ENCODE data around the gene SEMA7A.
"Not testable (repeated sequence)": the region's sequence is repeated elsewhere in the genome, so short reads cannot be mapped to it uniquely, and the experiment has no call there.

SEMA7A gene

DNA sequence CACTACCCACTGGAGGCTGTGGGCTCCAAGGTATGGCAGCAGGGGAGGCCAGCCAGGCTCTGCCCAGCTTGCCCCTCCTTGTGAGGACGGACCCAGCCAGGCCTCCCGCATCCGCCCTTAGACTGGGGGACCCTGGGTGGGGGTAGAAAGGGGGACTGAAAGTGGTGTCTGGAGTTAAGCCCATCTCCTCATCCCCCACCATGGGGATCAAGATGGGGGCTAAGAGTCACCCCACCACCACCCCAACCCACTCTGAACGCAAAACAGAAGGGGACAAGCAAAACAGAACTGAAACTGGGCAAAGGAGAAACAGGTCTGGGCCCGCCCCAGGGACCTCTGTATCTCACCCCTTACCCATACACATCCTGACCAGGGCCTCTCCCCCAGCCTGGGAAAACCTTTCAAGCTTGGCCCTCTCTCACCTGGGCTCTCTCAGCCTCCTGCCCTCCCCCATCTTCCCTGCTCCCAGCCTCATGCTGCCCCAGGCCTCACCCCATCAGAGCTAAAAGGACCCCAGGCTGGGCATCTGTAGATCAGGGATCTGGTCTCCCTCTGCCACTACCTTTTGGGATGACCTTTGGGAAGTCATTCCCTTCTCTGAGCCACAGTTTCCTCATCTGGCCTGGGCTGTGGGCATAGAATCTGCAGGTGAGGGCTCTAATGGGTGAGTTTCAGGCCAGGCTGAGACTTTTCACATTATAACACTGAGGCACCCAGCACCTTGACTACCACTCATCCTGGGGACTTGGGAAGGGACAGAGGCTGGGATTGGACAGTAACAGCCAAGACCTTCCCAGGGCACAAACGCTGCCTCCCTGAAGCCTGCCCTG, 36.3 kb downstream of the SEMA7A start:
- DNase-seq = no peak

DNA sequence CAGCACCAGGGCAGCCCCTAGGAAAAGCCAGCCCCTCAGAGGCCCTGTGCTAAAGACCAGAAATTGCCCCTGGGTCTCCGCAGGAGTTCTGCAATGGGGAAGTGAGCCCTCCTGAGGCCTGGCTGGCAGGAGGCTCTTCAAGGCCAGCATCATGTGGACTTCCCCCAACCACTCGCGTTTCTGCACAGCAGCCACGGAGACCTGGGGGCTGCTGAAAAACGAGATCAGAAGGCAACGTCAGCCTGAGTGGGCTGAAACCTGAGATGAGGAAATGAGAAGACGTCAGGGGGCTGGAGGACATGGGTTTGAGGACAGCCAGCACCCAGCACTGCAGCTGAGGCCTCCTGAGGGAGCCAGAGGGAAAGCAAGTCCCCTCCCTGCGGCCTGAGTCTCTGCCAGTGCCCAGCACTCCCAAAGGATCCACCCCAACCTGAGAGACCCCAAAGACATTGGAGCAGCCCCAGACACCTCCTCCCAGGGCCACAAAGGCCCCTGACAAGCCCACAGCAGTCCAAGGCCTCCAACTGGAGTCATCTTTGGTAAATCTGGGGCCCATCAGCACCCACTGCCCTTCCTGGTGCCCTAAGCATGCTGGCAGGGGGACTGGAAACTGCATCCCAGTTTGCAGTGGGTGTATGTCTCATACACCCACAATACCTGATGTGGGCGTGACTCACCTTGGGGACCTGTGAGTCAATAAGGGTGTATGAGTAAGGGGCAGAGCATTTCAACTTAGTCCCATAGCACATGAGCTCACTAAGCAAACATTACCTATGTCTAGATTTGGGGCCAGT, 37.1 kb downstream of the SEMA7A start:
- no peak for DNase-seq

DNA sequence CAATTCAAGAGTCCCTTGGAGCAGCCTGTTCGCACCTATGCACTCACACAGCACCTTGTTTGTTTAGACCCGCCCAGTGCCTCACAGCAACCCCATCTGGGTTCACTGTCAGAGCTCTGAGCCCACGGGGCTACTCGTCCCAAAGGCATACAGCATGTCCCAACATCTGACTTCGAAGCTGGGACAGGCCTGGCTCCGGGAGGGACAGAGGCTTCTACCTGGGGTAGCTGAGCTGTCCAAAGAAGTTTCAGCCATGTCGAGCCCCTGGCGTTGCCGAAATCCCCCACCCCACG, 37.7 kb downstream of the SEMA7A start:
- DNase-seq = no peak

DNA sequence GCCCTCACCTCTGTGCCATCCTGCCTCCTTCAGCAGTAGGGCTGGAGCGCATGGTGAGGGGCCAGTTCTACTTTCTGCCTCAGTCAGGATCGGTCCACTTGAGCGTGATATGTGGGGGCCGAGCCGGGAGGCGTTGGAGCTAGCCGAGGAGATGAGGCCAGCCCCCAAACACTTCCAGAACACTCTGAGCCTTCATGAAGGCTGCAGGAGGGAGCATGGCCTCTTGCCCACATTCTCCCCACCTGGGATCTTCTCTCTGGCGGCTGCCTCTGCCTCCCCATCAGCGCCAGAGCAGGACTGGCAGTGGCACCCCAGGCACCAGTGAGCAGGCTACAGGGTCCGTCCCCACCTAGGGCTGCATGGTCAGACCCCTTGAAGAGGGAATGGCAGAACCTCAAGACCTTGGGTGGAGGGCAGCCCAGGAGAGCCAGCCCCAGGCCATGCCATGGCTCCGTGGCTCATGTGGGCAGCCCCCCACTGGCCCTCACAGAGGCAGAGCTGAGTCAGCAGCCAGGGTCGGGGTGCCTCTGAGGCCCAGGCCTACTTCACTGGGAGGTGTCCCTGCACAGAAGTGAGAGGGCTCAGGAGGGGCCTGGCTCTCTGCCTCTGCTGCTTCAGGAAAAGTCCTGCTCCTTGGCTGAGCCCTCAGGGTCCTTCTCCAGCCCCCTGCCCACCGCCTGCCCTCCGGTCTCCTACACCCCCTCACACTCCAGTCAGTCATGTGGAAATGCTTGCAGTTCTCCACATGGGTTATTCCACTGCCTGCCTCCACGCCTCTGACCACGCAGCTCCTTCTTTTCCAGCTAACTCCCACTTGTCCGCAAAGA, 38.2 kb downstream of the SEMA7A start:
- DNase-seq = no peak

DNA sequence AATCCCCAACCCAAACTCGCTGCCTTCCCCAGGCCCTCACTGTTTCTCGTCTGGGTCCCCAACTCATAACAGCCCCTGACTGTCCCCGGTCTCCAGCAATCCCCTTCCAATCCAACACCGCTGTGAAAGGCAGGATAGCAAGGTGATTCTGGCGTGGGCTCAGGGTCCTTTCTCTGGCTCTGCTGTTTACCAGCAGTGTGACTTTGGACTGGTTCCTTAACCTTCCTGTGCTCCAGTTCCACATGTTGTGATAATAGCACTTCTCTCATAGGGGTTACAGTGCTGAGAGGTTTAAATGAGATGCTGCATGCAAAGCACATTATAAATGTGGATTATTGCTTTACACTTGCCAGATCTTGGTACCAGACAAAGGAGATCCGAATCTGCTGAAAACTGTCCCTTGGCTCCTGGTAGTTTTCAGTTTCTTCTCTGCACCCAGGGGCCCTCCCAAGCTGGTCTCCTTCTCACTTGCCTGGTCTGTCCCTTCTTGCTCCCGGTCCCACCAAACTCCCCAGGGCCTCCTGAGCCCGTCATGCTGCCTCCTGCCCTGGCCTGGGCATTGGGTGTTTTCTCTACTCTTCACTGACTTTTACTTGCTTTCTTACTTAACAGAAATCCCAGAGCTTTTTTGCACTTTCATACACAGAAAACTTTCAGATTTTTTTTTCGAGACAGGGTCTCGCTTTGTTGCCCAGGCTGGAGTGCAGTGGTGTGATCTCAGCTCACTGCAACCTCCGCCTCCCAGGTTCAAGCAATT, 39.5 kb downstream of the SEMA7A start:
- DNase-seq = no peak

DNA sequence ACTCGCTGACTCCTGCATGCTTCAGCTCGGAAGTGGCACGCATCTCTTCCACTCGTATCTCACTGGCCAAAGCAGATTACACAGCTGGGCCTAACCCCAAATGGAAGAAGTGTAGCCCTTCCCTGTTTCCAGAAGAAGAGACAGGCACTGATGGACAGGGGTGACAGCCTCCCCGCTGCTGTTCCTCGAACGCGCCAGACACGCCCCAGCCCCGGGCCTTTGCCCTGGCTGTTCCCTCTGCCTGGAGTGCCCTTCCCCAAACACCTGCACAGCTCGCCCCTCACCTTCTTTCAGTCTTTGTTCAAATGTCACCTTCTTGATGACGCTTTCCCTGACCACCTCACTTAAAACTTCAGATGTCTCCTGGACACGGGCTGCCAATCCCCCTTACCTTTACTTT, 40.3 kb downstream of the SEMA7A start:
- no peak for DNase-seq

DNA sequence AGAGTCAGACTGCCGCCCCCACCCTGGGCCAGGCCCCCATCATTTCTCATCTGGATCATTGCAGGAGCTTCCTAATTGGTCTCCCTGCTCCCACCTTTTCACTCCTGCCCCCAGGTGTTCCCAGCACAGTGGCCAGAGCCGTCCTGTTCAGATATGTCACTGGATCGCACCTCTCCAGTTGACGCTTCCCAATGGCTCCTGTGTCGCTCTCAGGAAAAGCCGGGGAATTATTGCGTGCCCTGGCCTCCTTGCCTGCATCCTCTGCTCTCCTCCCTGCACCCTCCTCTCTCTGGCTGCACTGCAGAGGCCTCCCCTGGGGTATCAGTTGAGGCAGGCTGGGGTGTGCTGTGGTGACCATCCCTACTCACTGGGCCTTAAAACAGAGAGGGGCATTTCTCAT, 40.9 kb downstream of the SEMA7A start:
- no peak for DNase-seq

DNA sequence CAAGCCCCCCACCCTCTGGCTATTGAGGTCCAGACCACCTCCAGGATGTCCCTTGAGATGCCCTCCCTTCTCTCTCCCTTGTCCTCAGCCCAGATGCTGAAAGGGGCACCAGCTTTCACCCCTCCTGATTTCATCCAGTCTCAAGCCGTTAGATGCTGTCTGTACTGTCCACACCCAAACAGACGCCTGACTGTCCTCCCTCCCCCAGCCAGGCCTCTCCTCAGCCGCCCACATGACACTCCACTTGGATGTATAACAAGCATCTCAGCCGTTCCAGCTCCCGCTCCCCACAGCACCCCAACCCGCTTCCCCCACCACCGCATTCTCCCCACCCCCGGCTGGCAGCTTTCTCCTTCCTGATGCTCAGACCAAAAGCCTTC, 41.3 kb downstream of the SEMA7A start:
- no peak for DNase-seq

DNA sequence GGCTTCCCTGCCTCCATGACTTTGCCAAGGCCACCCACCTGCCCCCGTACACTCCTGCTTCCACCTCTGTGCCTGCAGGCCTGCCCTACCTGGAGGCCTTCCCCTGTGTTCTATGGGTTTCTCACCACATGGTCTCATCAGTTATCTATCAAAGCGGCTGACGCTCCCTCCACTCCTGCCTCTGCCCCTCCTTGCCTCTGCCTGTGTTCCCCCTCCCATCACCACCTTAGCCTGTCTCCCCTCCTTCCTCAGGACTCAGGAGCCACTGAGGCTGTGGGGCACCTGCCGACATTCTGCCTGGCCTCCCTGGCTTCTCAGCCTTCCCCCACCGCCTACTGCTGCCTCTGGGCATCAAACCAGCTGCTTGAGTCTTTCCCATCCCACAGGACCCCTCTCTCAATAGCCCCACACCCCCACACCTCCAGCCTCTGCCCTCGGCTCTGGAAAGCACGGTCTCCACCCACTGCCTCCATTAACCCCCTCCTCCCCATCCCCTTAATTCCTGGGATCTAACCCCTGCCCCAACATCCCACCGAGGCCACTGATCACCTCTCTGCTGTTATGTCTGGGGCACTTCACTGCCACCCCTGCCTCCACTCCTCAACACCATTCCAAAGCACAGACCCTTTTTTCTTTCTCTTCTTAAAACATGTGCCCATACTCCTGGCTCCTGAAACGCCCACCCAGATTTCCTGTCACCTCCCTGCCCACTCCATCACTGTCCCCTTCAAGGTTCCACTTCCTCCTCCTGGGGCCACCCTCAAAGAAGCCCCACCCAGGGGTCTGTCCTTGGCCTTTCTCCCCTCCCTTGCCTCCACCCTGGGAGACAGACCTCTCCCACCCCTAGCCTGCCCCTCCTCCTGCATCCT, 41.9 kb downstream of the SEMA7A start:
- DNase-seq = no peak

DNA sequence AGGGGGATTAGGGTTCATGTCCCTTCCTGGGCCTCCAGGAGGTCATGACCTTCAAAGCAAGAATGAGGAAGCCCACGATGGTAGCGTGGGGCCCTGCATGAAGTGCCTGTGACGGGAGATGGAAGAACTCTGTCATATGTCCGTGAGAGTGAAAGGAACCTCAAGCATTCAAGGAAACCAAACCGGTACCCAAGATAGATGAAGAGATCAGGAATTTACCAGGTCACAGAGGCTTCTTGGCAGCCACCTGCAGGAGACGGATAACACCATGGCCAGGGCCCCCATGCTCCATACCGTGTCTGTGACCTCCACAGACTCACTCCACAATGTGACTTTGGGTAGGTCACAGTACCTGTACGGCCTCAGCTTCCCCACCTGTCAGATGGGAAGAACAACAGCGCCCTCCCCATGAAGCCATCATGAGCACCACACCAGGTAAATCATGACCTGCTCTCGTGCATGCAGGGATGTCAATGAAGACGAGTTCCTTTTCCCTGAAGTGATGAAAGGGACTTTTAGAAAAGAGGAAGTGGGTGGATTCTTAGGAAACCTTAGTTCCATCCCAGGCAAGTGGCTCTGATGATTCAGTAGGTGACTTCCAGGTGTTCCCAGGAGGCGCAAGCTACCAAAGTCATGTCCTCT, 43.0 kb downstream of the SEMA7A start:
- no peak for DNase-seq

DNA sequence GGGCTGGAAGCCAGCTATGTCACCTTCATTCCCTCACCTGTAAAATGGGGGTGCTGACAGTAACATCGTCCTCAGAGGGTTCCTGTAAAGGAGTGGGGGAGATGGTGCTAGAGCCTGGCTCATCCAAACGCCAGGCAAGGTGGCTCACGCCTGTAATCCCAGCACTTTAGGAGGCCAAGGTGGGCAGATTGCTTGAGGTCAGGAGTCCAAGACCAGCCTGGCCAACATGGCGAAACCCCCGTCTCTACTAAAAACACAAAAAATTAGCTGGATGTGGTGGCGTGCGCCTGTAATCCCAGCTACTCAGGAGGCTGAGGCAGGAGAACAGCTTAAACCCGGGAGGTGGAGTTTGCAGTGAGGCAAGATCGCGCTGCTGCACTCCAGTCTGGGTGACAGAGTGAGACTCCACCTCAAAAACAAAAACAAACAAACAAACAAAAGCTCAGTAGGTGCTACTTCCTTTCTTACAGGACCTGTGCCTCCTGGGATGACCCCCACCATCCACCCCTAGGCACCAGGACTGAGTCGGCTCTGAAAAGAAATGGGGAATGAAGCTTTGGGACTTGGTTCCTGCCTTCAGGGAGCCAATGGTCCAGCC, 43.6 kb downstream of the SEMA7A start:
- not testable (repeated sequence) for DNase-seq

DNA sequence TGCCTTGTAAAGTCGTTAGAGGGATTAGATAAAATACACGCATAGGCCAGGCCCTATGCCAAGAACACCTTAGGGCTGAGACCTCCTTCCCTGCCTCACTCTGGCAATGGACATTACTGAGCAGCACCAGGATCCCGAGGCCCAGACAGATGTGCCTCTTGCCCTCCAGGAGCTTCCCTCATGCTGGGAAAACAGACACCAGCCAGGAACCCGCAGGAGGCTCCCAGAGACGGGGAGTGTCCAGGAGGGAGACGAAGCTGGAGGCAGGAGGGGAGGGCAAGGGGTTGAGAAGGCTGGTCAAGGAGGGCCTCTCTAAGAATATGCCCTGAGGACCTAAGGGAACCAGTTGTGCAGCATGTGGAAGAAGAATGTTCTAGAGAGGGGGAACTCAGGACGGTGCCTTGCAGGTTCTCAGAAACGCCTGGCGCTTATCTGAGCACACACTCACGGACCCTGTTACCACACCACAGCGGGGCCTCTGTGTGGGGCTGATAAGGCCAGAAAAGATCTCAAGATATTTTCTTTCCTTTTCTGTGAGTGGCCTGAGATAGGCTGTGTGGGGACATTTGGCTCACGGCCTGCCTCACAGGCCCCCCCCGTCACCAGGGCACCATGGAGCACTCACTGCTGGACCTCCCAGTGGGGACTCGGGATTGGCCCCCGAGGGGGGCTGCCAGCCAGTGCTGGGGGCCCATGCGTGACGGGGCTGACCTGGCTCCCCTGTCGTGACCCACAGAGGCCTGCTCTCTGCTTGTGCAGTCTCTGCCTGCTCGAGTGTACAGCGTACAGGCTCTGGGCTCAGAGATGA, 44.3 kb downstream of the SEMA7A start:
- DNase-seq = no peak

DNA sequence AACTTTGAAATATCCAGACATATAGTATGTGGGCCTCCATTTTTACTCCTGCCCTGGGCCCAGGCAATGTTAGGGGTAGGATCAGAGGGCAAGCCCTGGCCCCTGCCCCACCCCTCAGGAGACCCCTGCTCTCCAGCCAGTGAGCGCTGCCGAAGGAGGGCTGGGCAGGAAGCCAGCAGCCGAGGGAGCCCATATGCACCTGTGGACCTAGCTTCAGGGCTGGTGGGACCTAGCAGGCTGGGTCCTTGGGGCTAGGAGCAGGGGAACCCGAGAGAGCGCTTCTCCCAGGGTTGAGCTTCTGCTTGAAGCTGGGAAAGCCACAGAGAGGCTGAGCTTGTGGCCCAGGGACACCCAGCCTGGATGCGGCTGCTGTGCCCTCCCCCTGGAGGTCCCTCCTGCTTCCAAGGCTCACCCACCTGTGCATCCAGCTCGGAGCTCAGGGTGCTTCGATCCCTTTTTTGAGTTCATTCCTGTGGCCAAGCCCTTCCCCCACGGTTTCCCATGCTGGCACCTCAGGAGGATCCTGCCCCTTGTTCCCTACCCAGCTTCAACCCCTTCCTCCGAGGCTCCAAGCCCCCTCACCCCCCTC, 45.3 kb downstream of the SEMA7A start:
- DNase-seq = no peak

DNA sequence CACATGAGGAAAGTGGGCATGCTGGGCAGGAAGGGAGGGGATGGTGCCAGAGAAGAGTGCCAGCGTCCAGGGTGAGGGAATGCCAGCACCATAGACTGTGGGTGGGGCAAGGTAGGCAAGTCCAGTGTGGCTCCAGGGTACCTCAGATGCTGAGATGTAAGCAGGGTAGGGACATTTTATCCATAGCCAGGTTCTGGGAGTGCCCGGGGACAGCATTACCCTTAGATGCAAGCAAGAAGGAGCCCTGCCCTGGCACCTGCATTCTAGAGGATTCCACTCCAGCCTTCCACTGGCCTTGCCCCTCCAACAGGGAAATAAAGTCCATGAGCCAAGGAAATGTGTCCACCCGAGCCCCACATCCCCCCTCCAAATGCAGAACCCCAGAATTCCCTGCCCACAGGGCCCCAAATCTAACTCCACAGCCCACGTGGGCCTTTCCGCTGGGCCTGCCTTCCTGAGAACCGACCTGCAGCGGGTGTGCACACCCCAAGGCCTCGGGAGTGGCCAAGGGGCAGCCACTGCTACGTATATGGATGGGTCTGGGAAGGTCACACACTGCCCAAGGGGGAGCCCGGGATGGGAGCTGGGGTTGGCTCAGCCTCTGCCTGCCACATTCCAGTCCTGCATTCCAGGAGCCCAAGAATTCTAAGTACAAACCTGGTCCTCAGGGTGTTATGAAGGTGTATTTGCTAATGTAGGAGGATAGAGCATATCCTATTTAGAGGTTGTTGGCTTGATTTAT, 46.0 kb downstream of the SEMA7A start:
- DNase-seq = no peak

DNA sequence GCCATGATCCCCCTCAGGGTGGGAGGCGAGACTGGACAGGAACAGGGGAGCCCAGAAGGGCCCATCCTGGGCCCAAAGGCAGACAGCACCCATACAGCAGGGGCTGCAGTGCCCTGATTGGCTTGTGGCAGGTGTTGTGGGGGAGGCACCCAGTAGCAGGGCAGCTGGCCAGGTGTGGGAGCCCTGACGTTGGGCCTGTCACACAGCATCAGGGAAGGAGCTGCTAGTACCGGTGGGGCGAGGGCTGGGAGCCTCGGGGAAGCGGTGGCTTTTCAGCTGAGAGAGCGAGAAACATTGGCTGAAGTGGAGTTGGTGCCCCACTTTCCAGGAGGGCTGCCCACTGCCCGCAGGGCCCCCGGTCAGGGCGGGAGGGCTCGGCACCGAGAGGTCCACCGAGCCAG, 46.6 kb downstream of the SEMA7A start:
- DNase-seq = no peak

DNA sequence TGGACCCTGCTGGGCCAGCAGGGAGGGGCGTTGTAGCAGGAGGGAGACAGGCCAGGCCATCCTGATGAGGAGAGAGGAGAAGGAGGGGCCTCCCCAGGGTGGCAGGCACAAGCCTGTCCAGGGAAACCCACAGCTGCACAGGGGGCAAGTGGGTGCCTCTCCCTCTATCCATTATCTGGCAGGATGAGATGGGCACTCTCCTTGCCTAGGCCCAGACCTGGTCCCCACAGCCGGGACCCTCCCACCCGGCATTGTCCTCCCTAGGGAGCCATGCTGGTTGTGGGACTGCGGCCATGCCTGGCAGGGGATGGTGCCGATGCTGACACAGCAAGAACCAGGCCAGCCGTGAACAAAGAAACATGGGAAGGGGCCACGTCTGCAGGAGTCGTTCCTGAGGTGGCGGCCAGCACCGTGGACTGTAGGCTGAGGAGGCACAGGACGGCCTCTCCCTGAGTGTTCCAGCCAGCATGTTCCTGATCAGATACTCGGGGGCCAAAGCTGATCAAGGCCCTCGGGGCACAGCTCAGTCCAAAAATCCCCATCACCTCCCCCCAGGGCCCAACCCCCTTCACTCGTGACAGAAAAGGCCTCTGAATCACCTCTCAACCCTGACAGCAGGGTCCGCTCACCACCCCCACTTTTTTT, 47.1 kb downstream of the SEMA7A start:
- DNase-seq = no peak

DNA sequence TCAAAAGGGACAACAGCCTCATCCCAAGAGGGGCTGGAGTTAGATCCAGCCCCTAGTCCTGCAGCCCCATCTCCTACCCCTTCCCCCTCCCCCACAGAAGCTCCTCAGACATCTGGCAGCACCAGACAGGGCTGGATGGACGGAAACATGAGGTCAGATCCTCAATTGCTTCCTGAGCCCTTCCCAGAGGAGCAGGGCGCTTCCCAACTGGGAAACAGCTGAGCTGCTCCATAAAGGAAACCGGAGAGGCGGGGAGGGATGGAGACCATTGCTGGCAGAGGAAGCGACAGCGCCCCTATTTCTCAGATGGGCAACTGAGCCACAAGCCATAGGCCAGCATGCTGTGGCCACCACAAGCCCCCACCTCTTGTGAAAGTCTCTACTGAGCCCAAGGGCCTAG, 48.0 kb downstream of the SEMA7A start:
- no peak for DNase-seq

DNA sequence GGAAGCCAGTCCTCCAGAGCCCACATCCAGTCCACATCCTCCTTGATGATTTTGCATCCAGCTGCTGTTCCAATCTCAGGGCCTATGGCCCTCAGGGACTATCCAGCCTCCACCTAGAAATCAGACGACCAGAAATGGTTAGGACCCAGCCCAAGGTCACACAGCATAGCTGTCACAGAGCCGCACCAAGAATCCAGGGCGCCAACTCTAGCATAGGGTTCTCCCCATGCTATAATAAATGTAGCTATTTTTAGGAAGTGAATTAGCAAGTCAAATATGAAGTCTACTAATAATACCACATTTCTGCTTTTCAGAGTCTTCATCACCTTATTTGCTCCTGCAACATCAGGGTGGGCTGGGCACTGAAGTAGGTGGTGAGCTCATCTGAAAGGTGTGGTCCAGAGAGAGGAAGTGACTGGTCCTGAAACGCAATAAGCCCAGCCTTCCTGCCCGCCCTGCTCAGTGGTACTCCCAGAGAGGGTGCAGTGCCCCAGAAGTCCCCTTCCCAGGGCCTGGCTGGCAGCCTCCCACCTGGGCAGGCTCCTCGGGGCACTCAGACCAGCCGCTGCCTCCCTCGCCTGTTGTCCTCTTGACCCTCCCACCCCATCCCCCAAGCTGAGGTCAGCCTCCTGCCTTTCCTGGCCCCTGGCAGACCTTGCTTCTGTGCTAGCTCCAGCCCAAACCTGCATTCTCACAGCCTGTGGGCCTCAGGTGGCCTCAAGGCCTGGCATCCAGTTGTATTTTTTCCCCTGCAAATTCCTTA, 48.7 kb downstream of the SEMA7A start:
- DNase-seq = no peak

Measured in NCI-H1417 (cell line).